Gastroesophageal sphincter (tissue), 3 donors: ENCODE results near the gene PUS3.

ENCODE experiments used
- CTCF ChIP-seq, 4 experiments: fragments of 200-600 bp in 2 of 4; fragments of 450-650 bp in 2 of 4; sonication (generic) in 1 of 4; IDR thresholded peaks; one replicate each; pipeline ENCODE4 v1.5.1; 2017 to 2019; ENCODE audit warnings: antibody characterized with exemption in 4 of 4, mild to moderate bottlenecking in 2 of 4, moderate library complexity in 2 of 4
- POLR2A ChIP-seq, 2 donors: fragments of 450-650 bp; IDR thresholded peaks; one replicate each; pipeline ENCODE4 v1.6.1; 2017; ENCODE audit warnings: antibody characterized with exemption in 2 of 2, mild to moderate bottlenecking in 2 of 2, moderate library complexity in 1 of 2
- POLR2AphosphoS5 ChIP-seq: sonication (generic); formaldehyde crosslinking; IDR thresholded peaks from one replicate; pipeline ENCODE4 v1.6.1; 2017; ENCODE audit warnings: antibody characterized with exemption

GRCh38 chr11:125945797-125946520, 43.0 kb upstream of the PUS3 start, which contains the start of gene VSIG10L2:
- TF ChIP-seq POLR2A (IDR thresholded peaks at IDR 0.05) (no peak), CTCF (IDR thresholded peaks at IDR 0.05) (no peak), POLR2AphosphoS5 (no peak)
